SH-SY5Y (cell line): Measurements from ENCODE around the gene RALGAPA2.

Experiments used
- GATA2 ChIP-seq: IDR thresholded peaks from 2 replicates; pipeline ENCODE4 v1.6.1; 2011; ENCODE audit warnings: mild to moderate bottlenecking, low read depth, low read length
- GATA3 ChIP-seq: IDR thresholded peaks from 2 replicates; pipeline ENCODE4 v1.6.1; 2011; ENCODE audit warnings: low read depth, mild to moderate bottlenecking, low read length, moderate library complexity

DNA sequence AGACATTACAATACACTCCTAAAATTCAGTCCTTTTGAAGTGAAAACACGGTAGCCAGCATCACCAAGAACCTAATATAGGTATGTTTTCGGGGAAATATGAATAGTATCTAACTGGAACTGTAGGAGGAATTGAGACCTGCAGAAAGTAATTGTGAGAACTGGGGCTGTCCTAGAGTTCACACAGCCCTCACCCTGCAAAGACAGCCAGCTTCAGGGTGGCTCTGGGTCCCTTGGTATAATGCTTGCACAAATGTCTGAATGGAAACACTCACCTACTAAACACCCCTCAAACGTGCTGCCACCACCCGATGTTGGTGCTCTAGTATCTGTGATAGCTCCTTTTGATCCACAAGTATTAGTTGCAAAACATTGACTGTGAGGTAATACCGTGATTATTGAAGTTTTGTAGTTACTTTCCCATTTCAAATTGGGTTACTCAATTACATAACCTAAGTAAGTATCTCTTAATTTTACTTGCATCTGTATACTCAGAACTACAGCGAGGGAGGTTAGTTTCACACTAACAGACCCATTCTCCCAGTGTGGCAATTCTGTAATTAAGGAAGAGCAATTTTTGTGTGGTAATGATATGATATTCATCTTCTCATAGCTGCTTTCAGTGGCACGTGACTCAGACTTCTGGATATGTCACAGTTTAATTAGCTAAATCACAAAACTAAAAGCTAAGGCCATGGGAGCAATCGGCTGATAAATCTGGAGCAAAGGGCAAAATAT, 215.0 kb downstream of the RALGAPA2 start:
- no peak for TF ChIP-seq GATA2
- TF ChIP-seq GATA3, result no peak
